ENCODE measurements around the gene KRT31. TPM values are rescaled to one million over a fixed set of nuclear protein-coding genes. Genes with fewer than 3 reads are reported as not detected.

The KRT31 gene
- total RNA-seq, 1 experiment from 2014 or later = not detected

GRCh38 chr17:41413353-41413957, 16.0 kb upstream of the KRT31 start:
- H3K27ac ChIP-seq (ENCODE audit: low read length) = peak overlapping the region; percentile 62
- H3K4me3 ChIP-seq (ENCODE audit: low read depth in 2 of 2, low read length in 2 of 2) = no peak overlapping the region
- H3K4me1 ChIP-seq (ENCODE audit: control insufficient read depth, insufficient read depth, low read length) = peaks cover 17% of the 10 kb centered on the region; the same call in 1 of the 2 replicates
- H3K27me3 ChIP-seq (ENCODE audit: control insufficient read depth, insufficient read depth, low read length) = no peaks in the 10 kb centered on the region
- TF ChIP-seq TCF7L2 (IDR thresholded peaks at IDR 0.05; ENCODE audit: low read depth, low read length) = no peak
- TF ChIP-seq REST (IDR thresholded peaks at IDR 0.05; ENCODE audit: insufficient read depth in 1 of 2, low read depth in 2 of 2, low read length in 1 of 2) = no peak
- no peak for TF ChIP-seq SIN3A (IDR thresholded peaks at IDR 0.05; ENCODE audit: borderline replicate concordance, insufficient read depth, low read depth, low read length)
- TF ChIP-seq POLR2AphosphoS5 (IDR thresholded peaks at IDR 0.05; ENCODE audit: low read depth, low read length) = no peak
- no peak for TF ChIP-seq CTCF (IDR thresholded peaks at IDR 0.05)
- DNase-seq (ENCODE audit: low read depth, low spot score) (no peak), ATAC-seq (no peak)
- ChIA-PET POLR2A (interaction anchor here (0.5 kb wide), 1 partner anchor 83 kb away, joined by 4 read pairs; no protein-coding TSS in a partner anchor), CTCF (no interaction called here)
- H3K9me3 ChIP-seq (ENCODE audit: control insufficient read depth, insufficient read depth, low read depth, low read length) = no peaks in the 10 kb centered on the region
- no TSS peak for BruUV-seq (replicated peaks)
- in situ Hi-C loops (cut with HindIII; ENCODE audit: low pct_unique_long_range_greater_than_20kb, low sequenced_read_pairs) = no loop called here
- intact Hi-C loops (cut with micrococcal nuclease; ENCODE audit: unreplicated experiment) = no loop called here
- H3K36me3 ChIP-seq (ENCODE audit: control insufficient read depth, insufficient read depth, low read length) = no peaks in the 10 kb centered on the region

GRCh38 chr17:41411072-41411840, 13.8 kb upstream of the KRT31 start:
- CTCF ChIA-PET = no interaction called here
- no peaks in the 10 kb centered on the region for H3K36me3 ChIP-seq (ENCODE audit: control insufficient read depth, insufficient read depth, low read length)
- BruUV-seq (replicated peaks) = no TSS peak
- no peak overlapping the region for H3K4me3 ChIP-seq (ENCODE audit: low read depth in 2 of 2, low read length in 2 of 2)
- in situ Hi-C loops (cut with HindIII; ENCODE audit: low pct_unique_long_range_greater_than_20kb, low sequenced_read_pairs) = no loop called here
- no peak for TF ChIP-seq POLR2AphosphoS5 (IDR thresholded peaks at IDR 0.05; ENCODE audit: low read depth, low read length)
- no peak for TF ChIP-seq CTCF (IDR thresholded peaks at IDR 0.05)
- POLR2A ChIA-PET = no interaction called here
- H3K9me3 ChIP-seq (ENCODE audit: control insufficient read depth, insufficient read depth, low read depth, low read length) = no peaks in the 10 kb centered on the region
- no peak for DNase-seq (ENCODE audit: low read depth, low spot score)
- intact Hi-C loops (cut with micrococcal nuclease; ENCODE audit: unreplicated experiment) = no loop called here
- ATAC-seq = no peak
- H3K4me1 ChIP-seq (ENCODE audit: control insufficient read depth, insufficient read depth, low read length) = peaks cover 17% of the 10 kb centered on the region; the same call in 1 of the 2 replicates
- no peaks in the 10 kb centered on the region for H3K27me3 ChIP-seq (ENCODE audit: control insufficient read depth, insufficient read depth, low read length)
- no peak overlapping the region for H3K27ac ChIP-seq (ENCODE audit: low read length)

Data from Panc1 (cell line).